Measurements from ENCODE around the gene RALGDS.

- TF ChIP-seq POLR2A (IDR thresholded peaks at IDR 0.05) (no peak), CTCF (IDR thresholded peaks at IDR 0.05) (no peak)
Observed at GRCh38 chr9:133161547-133161950, 40.5 kb upstream of the RALGDS start.
